ENCODE measurements around the gene CNR2. TPM values are rescaled to one million over a fixed set of nuclear protein-coding genes. Genes with fewer than 3 reads are reported as not detected.

CNR2 gene
- total RNA-seq, 4 donors from 2014 or later: not detected

- no peak for DNase-seq (ENCODE audit: low spot score in 2 of 2)
- 52 to 70% methylated on average over 21 to 24 of the region's 24 CpGs for WGBS, 2 donors
- TF ChIP-seq POLR2A (IDR thresholded peaks at IDR 0.05): no peak
- TF ChIP-seq, protein P1, sequence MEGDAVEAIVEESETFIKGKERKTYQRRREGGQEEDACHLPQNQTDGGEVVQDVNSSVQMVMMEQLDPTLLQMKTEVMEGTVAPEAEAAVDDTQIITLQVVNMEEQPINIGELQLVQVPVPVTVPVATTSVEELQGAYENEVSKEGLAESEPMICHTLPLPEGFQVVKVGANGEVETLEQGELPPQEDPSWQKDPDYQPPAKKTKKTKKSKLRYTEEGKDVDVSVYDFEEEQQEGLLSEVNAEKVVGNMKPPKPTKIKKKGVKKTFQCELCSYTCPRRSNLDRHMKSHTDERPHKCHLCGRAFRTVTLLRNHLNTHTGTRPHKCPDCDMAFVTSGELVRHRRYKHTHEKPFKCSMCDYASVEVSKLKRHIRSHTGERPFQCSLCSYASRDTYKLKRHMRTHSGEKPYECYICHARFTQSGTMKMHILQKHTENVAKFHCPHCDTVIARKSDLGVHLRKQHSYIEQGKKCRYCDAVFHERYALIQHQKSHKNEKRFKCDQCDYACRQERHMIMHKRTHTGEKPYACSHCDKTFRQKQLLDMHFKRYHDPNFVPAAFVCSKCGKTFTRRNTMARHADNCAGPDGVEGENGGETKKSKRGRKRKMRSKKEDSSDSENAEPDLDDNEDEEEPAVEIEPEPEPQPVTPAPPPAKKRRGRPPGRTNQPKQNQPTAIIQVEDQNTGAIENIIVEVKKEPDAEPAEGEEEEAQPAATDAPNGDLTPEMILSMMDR (IDR thresholded peaks at IDR 0.05): no peak
Measured at GRCh38 chr1:23825762-23826522, 87.2 kb downstream of the CNR2 start.

DNA sequence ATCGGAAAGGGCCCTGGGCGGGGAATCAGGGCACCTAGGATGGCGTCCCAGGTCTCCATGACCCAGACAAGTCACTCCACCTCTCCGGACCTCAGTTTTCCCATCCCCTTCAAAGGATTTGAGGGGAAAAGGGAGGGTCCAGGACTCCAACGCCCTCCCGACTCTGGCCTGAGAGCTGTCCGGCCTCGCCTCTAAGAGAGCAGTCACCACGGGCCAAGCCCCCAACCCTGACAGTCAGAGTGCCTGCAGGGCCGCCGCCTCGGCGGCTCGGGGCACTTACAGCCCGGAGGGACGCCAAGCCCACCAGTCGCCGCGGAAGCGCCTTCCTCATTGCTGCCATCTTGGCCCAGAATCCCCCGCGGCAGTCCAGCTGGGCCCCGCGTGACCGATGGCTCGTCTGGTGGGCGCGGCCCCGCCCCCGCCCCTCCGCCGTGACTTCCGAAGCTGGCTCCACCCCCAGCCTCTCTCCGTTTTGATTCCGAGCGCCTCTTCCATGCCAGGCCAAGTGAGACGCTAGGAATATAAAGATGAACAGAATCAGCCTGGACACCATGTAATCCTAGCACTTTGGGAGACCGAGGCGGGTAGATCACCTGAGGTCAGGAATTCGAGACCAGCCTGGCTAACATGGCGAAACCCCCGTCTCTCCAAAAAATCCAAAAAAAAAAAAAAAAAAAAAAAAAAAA lies 87.9 kb downstream of the CNR2 start, which contains the start of gene HMGCL:
TSS of gene HMGCL (minus strand) at position 354 of the 686 bp plus-strand sequence. CDS start at position 340, 14 bp downstream.
- TF ChIP-seq, protein P1 (IDR thresholded peaks at IDR 0.05): no peak
- TF ChIP-seq POLR2A (IDR thresholded peaks at IDR 0.05): peak in 1 of 2 donors; percentile 38

More at GRCh38 chr1:23825762-23826522, 87.2 kb downstream of the CNR2 start:
- no peak overlapping the region for H3K4me3 ChIP-seq (ENCODE audit: low read depth, poor library complexity, severe bottlenecking)
- intact Hi-C loops (cut with DNase I; ENCODE audit: low total_unique reads): no loop called here

DNA sequence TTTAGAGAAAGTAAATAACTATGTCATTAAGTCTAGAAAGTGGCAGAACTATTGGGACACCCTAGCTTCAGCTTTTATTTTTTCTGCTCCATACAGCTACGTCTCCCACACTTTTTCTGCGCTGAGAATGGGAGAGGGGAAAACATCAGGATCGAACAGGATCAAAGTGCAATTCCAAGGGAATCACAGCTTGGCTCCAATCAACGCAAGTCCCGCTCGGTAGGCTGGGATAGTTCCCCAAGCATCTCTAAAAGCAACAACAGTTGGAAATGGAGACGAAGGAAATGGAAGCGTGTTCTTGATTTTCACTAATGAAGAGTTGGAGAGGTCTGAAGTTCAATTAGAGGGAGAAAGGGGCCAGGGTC lies 88.5 kb downstream of the CNR2 start:
- H3K4me3 ChIP-seq (ENCODE audit: low read depth, poor library complexity, severe bottlenecking): peak overlapping the region; percentile 99
- WGBS, 2 donors: 5 to 6% methylated on average over 8 of the region's 8 CpGs
- intact Hi-C loops (cut with DNase I; ENCODE audit: low total_unique reads): no loop called here
- TF ChIP-seq, protein P1 (IDR thresholded peaks at IDR 0.05): no peak
- TF ChIP-seq POLR2A (IDR thresholded peaks at IDR 0.05): no peak
- no peak for DNase-seq (ENCODE audit: low spot score in 2 of 2)

More for the DNA sequence above, 87.9 kb downstream of the CNR2 start, which contains the start of gene HMGCL:
- peak; percentile 89 to 98 for DNase-seq (ENCODE audit: low spot score in 2 of 2)
- peak within 1 kb of the TSS; percentile 99 for H3K4me3 ChIP-seq (ENCODE audit: low read depth, poor library complexity, severe bottlenecking)
- WGBS, 2 donors: 0% methylated on average over 22 to 35 of the region's 42 CpGs
- intact Hi-C loops (cut with DNase I; ENCODE audit: low total_unique reads): no loop called here

DNA sequence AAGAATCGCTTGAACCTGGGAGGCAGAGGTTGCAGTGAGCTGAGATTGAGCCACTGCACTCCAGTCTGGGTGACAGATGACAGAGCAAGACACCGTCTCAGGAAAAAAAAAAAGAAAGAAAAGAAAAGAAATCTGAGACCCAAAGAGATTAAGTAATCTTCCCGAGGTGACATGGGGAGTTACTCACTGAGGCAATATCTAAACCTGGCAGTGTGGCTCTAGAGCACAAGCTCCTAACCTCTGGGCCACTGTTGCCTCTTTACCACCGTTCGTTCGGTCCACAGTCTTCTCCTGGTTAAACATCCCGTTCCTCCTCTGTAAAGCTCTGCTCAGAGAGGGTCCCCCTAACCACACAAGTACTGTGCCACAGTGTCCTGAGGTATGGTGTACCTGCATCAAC lies 89.4 kb downstream of the CNR2 start:
- no peak for TF ChIP-seq POLR2A (IDR thresholded peaks at IDR 0.05)
- TF ChIP-seq, protein P1 (IDR thresholded peaks at IDR 0.05): no peak
- H3K4me3 ChIP-seq (ENCODE audit: low read depth, poor library complexity, severe bottlenecking): no peak overlapping the region
- intact Hi-C loops (cut with DNase I; ENCODE audit: low total_unique reads): no loop called here
- DNase-seq (ENCODE audit: low spot score in 2 of 2): no peak
- 80 to 85% methylated on average over 7 of the region's 7 CpGs for WGBS, 2 donors

MicroRNA genes within 50 kb of the gene (microRNA counts, 767-probe panel; counts per million panel counts)
- microRNA hsa-miR-378f: 0 to 358 counts per million in 2 donors

Small RNA genes within 50 kb of the gene (microRNA-seq; reads per million reads assigned to microRNA genes)
- 0 reads per million in 2 donors for gene MIR378F (ENCODE audit: borderline number of aligned reads in 1 of 2, borderline replicate concordance in 2 of 2)

Other genes with a start within 250 kb of the CNR2 start
- gene RPL11, start 221.6 kb downstream of the CNR2 start, total RNA-seq: 1,000 to 10,000 TPM; 1,119 to 1,710 (median 1,561) TPM
- 10 to 100 TPM; 33.6 to 40.4 (median 39.9) TPM for gene ELOA, start 169.9 kb downstream of the CNR2 start, total RNA-seq
- 100 to 1,000 TPM in 1 of 4 donors, 10 to 100 TPM in 3; 77.0 to 115 (median 85.7) TPM for gene PITHD1, start 134.9 kb downstream of the CNR2 start, total RNA-seq
- 10 to 100 TPM; 57.6 to 76.0 (median 66.7) TPM for gene LYPLA2, start 122.2 kb downstream of the CNR2 start, total RNA-seq
- gene GALE, start 112.6 kb downstream of the CNR2 start, total RNA-seq: 10 to 100 TPM; 12.8 to 39.3 (median 29.5) TPM
- gene HMGCL, start 87.9 kb downstream of the CNR2 start, total RNA-seq: 10 to 100 TPM; 30.9 to 44.9 (median 36.0) TPM
- 10 to 100 TPM; 11.6 to 23.5 (median 18.7) TPM for gene FUCA1, start 45.1 kb downstream of the CNR2 start, total RNA-seq
- 10 to 100 TPM; 65.0 to 84.6 (median 80.0) TPM for gene PNRC2, start 46.5 kb upstream of the CNR2 start, total RNA-seq
- gene SRSF10, start 67.0 kb upstream of the CNR2 start, total RNA-seq: 10 to 100 TPM; 41.3 to 68.3 (median 47.4) TPM
- gene MYOM3, start 198.8 kb upstream of the CNR2 start, total RNA-seq: 1 to 10 TPM; 1.5 to 1.9 (median 1.7) TPM
- gene IL22RA1, start 229.8 kb upstream of the CNR2 start, total RNA-seq: 10 to 100 TPM; 34.7 to 53.1 (median 45.9) TPM

Data from lower leg skin (tissue), 4 donors.